ENCODE measurements around the gene HMCN2.

HMCN2 gene

DNA sequence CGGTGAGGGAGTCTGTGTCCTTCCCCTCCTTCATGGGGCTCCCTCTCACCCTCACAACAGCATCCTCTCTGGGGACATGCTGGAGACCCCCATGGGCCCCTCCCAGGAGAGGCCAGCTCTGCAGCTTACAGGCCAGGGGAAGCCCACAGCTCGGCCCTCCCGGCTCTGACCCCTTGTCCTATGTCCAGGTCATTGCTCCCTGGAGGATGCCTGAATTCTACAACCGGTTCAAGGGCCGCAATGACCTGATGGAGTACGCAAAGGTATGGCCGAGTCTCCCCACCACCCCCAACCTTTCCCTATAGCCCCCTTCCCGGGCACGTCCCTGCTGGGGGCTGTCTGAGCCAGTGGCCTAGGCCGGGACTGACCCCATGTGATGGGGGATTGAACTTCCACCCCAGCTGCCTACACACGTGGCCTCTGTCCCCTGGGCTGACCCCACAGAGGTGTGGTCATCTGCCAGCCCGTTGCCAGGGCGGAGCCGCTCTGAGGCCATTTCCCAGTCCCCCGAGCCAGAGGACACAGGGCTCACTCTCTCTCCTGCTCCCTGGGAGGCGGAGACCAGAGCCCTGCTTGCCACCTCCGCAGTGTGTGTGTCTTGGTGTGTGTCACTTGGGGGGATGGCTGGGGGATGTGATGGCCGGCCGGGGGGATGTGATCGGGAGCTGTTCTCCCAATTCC lies 201.1 kb downstream of the HMCN2 start:
- no peak for DNase-seq

DNA sequence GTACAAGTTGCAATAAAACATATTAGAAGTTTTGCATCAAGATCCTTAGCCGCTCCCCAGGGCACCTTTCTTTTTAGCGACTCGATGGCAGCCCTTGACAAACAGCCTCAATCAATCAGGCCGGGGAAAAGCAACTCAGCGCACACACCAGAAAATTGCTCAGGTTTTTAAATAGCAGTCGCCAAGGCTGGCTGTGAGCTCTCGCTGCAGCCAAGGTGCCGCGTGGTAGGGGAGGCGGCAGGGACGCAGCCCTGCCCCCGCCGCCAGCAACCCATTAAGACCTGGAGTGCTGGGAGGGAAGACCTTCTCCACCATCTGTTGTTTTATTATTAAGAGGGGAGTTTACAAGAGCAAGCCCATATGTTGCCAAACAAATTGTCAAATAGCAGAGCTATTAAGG lies 201.8 kb downstream of the HMCN2 start:
- no peak for DNase-seq

- DNase-seq, result no peak
These were observed 203.0 kb downstream of the HMCN2 start for GRCh38 chr9:130468566-130468965.

- DNase-seq, result no peak
These were observed 204.7 kb downstream of the HMCN2 start for GRCh38 chr9:130470269-130470668.

GRCh38 chr9:130470950-130471349 lies 205.4 kb downstream of the HMCN2 start:
- no peak for DNase-seq

DNA sequence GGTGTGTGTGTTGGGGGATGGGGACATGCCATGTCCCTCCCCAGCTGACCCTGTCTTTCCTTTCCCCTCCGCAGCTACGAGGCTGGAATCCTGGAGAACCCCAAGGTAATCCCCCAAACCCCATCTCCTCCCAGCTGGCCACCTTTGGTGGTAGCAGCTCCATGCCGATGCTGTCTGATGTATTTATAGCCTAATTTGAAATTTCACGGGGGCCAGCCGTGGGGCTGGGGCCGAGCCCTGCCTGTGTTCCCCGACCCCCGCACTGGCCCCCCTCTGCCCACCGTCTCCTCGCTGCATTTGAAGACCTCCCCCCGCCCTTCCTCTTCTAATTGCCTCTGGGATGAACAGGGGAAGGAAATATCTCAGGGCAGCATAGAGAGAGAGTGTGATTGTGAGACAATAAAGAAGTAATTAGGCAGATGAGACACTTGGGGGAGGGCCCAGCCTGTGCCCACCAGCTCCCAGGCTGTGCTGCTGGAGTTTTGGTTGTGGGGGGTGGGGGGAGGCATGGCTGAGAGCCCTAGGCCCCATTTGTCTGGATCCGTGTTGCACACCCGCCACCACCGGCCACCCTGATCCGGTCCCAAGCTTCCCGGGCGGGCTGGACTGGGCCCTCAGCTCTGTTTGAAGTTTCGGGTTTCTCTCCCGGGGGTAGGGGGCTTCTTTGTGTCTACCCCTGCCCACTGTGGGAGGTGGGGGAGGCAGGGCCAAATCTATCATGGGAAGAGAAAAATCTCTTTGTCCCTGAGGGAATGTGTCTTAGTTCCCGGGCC lies 206.0 kb downstream of the HMCN2 start:
- no peak for DNase-seq

DNA sequence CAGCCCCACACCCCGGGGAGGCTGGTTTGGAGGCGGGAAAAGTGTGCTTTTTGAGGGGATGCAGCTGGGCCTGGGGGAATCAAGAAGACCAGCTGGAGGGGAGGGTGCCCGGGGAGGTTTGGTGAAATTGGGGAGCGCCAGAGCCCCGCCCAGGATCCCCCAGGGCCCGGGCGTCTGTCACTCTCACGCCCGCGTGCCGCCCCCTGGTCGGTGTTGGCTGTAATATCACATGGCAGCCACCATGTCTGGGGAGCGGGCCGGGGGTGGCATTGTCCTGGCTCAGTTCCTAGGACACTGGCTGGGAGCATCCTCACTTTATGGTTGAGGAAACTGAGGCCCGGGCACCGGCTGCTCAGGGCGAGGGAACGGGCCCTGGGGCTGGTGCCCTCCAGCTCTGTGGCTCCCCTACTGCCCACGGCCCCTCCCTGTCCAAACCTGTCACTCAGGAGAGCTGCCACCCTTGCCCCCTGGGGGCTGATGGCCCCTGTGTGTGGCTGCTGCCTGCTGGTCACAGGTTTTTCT lies 206.7 kb downstream of the HMCN2 start:
- no peak for DNase-seq

DNA sequence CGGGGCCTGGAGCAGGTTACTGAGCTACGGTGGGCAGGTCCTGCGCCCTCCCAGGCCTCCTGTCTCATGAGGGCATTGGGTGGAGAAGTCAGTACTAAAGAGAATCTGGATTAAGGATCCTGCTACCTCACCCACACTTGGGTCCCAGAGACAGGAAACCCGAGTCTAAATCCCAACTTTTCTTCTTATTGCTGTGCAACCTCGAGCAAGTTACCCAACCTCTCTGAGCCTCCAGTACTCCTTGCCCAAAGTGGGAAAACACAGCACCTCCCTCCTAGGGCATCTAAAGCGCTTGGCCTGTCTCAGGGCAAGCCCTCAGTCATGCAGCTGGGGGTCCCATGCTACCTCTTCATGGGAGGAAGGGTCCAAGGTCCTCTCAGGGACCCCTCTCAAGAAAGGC lies 207.4 kb downstream of the HMCN2 start:
- DNase-seq, result no peak

DNA sequence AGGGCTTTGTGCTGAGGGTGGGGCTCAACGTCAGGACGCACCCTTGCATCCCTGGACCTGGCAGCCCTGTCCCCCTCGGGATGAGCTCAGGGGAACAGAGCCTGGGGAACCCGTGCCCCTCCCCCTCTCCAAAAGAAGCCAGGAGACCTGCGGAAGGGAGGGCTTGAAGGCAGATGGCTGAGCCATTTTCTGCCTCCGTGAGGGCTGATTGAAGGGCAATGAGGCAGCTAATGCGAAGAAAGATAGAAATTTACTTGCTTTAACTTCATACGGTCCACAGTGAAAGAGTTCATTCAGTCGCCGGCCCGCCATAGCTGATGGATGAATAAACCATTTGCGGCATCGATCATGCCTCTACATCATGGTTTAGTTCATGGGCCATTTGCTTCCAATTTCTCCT lies 208.0 kb downstream of the HMCN2 start:
- DNase-seq, result no peak

- DNase-seq, result no peak
These were observed 208.5 kb downstream of the HMCN2 start for GRCh38 chr9:130474106-130474505.

GRCh38 chr9:130476151-130476730 lies 210.7 kb downstream of the HMCN2 start:
- DNase-seq, result no peak

GRCh38 chr9:130477564-130477963 lies 212.0 kb downstream of the HMCN2 start:
- no peak for DNase-seq

DNA sequence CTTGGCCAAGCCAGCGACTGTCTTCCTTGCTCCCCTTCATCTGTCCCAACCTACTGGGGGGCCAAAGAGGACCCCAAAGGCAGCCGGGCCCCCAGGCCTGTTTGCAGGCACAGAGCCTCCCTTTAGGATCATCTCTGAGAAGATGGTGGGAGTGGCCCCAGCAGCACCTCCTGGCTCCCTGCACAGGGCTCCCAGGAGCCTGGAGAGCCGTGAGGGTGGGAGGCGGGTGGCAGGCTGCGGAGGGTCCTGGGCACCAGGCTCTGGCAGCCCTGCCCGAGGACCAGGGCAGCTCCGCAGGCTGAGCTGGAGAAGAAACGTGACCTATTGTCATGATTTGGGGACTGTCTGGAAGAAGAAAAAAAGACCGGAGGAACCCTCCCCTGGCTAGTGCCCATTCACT lies 212.6 kb downstream of the HMCN2 start:
- no peak for DNase-seq

DNA sequence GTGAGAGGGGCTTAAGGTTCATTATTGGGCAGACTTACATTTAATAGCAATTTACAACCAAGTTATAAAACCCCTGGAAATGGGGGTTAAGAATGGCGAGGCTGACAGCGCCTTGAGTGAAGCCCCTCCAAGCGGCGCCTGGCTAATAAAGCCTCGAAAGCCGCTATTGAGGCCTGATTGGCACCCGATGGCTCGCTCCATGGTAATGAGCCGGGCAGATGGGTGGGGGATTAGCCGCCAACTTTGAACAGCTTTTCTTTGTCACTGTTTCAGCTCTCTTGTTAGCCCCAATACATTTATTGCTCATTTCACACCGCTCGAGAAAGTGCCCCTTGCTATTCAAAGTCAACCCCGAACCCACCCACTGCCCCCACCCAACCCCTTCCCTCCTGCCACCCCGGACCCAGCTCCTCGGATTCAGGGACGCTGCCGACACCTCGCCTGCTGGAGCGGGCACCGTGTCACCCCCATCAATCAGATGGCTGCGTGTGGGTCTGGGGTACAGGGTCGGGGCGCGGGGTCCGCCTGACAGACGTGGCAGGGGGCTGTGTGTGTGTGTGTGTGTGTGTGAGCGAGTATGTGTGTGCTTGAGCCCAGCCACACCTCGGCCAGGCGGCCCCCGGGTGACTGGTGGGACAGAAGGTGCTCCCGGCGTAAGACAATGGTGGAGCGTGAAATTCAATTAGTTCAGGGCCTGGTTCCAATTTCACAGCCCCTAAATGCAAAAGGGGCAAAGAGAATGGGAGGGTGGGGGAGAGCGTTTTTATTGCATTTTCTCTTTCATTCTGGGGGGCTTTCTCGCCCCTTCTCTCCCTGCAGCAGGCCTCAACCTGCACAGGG lies 213.4 kb downstream of the HMCN2 start:
- no peak for DNase-seq

DNA sequence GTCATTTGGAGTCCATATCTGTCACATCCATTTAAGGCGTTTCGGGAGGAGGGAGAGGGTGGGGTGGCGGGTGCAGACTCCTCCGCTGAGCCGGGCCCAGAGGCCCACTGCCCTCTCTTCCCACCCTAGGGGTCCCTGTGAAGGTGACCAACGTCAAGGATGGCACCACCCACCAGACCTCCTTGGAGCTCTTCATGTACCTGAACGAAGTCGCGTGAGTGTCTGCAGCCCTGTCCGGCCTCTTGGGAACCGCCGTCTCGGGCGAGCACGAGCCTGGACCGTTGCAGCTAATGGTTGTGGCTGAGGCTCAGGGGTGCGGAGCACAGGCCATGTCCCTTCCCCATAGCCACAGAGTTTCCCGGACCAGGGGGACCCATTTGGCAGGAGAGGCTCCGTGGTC lies 214.0 kb downstream of the HMCN2 start:
- DNase-seq, result no peak

GRCh38 chr9:130480673-130481072 lies 215.1 kb downstream of the HMCN2 start:
- peak in 5 of 51 donors; percentile 6 to 30 (median 15) for DNase-seq

GRCh38 chr9:130482463-130482862 lies 216.9 kb downstream of the HMCN2 start:
- no peak for DNase-seq

GRCh38 chr9:130483371-130483971 lies 217.9 kb downstream of the HMCN2 start:
- no peak for DNase-seq
